Spleen (tissue), 11 donors: ENCODE data around the gene THNSL1. TPM values are rescaled to one million over a fixed set of nuclear protein-coding genes. Genes with fewer than 3 reads are reported as not detected.

Source experiments
- DNase-seq: peaks from one replicate; pipeline ENCODE4 v3.0.0-alpha.2; 2020
- H3K27ac ChIP-seq, 8 donors: fragments of 200-600 bp; sonication (generic) in 7 of 8; 1 replicate in 4 of 8; 2 replicates in 4 of 8; pipeline versions ENCODE4 v1.5.0 to v1.8.0; 2016 to 2021; ENCODE audit warnings: inconsistent platforms in 4 of 8, mild to moderate bottlenecking in 4 of 8, moderate library complexity in 1 of 8
- H3K27me3 ChIP-seq, 7 donors: fragments of 200-600 bp; sonication (generic) in 6 of 7; replicated peaks in 1 of 7; 1 replicate in 4 of 7; 2 replicates in 3 of 7; pipeline versions ENCODE4 v1.5.0 to v1.8.0; 2016 to 2021; ENCODE audit warnings: inconsistent platforms in 3 of 7, mild to moderate bottlenecking in 1 of 7
- H3K36me3 ChIP-seq, 6 donors: fragments of 200-600 bp; sonication (generic) in 5 of 6; 1 replicate in 4 of 6; 2 replicates in 2 of 6; pipeline versions ENCODE4 v1.5.0 to v1.8.0; 2016 to 2021; ENCODE audit warnings: inconsistent platforms in 2 of 6
- H3K4me1 ChIP-seq, 6 donors: fragments of 200-600 bp; sonication (generic) in 5 of 6; 1 replicate in 3 of 6; 2 replicates in 3 of 6; pipeline versions ENCODE4 v1.5.0 to v1.8.0; 2016 to 2021; ENCODE audit warnings: inconsistent platforms in 3 of 6
- H3K4me3 ChIP-seq, 8 donors: fragments of 200-600 bp; sonication (generic) in 7 of 8; 1 replicate in 4 of 8; 2 replicates in 4 of 8; pipeline versions ENCODE4 v1.5.0 to v1.8.0; 2016 to 2021; ENCODE audit warnings: inconsistent platforms in 4 of 8, mild to moderate bottlenecking in 4 of 8, moderate library complexity in 2 of 8
- H3K9me3 ChIP-seq, 8 donors: fragments of 200-600 bp; sonication (generic) in 7 of 8; 1 replicate in 4 of 8; 2 replicates in 4 of 8; pipeline versions ENCODE4 v1.5.0 to v1.8.0; 2016 to 2021; ENCODE audit warnings: inconsistent platforms in 4 of 8
- POLR2A ChIP-seq, 3 donors: fragments of 450-650 bp; IDR thresholded peaks; one replicate each; pipeline ENCODE4 v1.5.1; 2017; ENCODE audit warnings: antibody characterized with exemption in 3 of 3, mild to moderate bottlenecking in 1 of 3
- POLR2AphosphoS5 ChIP-seq, 3 donors: sonication (generic); formaldehyde crosslinking; IDR thresholded peaks; one replicate each; pipeline ENCODE4 v1.5.1; 2017; ENCODE audit warnings: antibody characterized with exemption in 3 of 3
- WGBS, 5 donors: extraction: QIAGEN DNeasy Blood & Tissue Kit in 3 of 5; methylation state at CpG; one replicate each; pipeline versions ENCODE4 v1.1.5 to v1.1.7; 2013 to 2018; 5-methylcytosine and 5-hydroxymethylcytosine counted together
- intact Hi-C: fragments of 100-400 bp; cut with DNase I; formaldehyde crosslinking; loops from one replicate; pipeline ENCODE4 v1.15.0; 2023; ENCODE audit warnings: low total_unique reads
- polyA plus RNA-seq, 3 donors: library from polyadenylated mRNA; stranded (reverse); fragments of 200-250 nt; gene quantifications; one replicate each; pipeline ENCODE4 v1.2.1, GENCODE V29; 2013
- total RNA-seq, 7 donors: library from RNA; depleted of rRNA in 3 of 7; stranded (reverse); fragments of >200 nt in 3 of 7; fragmentation: NEBNext Ultra II Directional in 4 of 7; extraction: Animal tissue kit (Norgen Biotek cat#: 25700) in 4 of 7; gene quantifications; one replicate each; pipeline versions ENCODE4 v1.1.0 to v1.2.1, GENCODE V29; 2016 to 2021
- TF ChIP-seq, protein P1 (sequence below), 11 experiments: fragments of 200-600 bp in 7 of 11; fragments of 450-650 bp in 4 of 11; sonication (generic) in 4 of 11; IDR thresholded peaks in 8 of 11; conservative IDR thresholded peaks in 3 of 11; 1 replicate in 7 of 11; 2 replicates in 4 of 11; pipeline versions ENCODE4 v1.4.0 to v1.8.0; 2016 to 2021; ENCODE audit warnings: antibody characterized with exemption in 11 of 11, inconsistent platforms in 4 of 11, mild to moderate bottlenecking in 1 of 11
- donor health status: healthy with polysubstance abuse.
- donor health status: DM: no; HTN: no; CAD: no; lungs with moderate emphysema.
- donor health status: DM: no; HTN: no; CAD: no.
- donor health status: Bipolar disorder and iron deficiency.
- donor health status: healthy.
- donor health status: DM: no; HTN: no; CAD: no.
- donor health status: DM: yes; HTN: yes; CAD: no.

The THNSL1 gene
- total and polyA plus RNA-seq, 10 donors = 1.5 to 4.3 (median 2.8) TPM

DNA sequence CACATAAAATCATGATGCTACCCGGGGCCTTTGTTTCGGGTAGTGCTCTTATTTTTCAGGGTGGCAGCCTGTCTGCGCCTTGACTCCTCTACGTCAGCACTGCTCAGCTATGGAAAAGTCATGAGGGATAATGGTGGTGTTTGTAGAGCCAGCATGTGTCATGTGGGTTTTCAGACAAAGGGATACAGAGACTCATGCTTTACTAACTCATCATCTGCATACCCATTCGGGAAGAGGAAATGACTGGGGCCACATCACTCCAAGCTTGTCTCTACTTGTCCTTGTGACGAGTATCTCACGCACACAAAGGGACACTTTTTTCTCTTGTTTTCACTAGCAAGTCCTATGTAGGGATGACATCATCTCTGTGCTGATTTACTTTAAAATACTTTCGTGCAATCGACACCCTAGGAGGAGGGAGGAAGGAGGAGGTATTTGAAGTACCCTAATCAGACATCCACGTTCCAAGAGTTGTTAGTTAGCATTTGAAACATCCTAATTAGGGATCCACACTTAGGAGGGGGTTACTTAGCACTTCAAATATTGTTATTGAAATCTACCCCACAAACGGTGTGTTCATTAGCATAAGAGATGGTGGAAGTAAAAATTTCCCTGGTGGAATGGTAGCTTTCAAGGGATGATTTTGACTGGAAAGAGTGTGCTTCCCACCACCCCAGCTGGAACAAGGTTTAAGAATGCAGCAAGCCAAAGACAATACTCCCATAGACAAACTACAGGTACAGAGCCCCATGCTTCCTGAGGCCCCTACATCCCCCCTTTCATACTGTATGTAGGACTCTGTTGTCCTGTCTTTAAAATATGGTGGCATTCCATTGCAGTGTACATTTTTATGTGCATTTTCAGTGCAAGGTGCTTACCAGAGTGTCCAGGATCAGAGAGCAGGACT, 52.0 kb downstream of the THNSL1 start:
- Histone ChIP-seq H3K4me3 (no peak overlapping the region), H3K36me3 (no peaks in the 10 kb centered on the region), H3K27me3 (no peaks in the 10 kb centered on the region), H3K9me3 (no peaks in the 10 kb centered on the region), H3K4me1 (no peaks in the 10 kb centered on the region), H3K27ac (no peak overlapping the region)
- DNase-seq = no peak
- intact Hi-C loops = no loop called here
- TF ChIP-seq POLR2A (IDR thresholded peaks at IDR 0.05) (no peak), POLR2AphosphoS5 (IDR thresholded peaks at IDR 0.05) (no peak)
- TF ChIP-seq, protein P1, sequence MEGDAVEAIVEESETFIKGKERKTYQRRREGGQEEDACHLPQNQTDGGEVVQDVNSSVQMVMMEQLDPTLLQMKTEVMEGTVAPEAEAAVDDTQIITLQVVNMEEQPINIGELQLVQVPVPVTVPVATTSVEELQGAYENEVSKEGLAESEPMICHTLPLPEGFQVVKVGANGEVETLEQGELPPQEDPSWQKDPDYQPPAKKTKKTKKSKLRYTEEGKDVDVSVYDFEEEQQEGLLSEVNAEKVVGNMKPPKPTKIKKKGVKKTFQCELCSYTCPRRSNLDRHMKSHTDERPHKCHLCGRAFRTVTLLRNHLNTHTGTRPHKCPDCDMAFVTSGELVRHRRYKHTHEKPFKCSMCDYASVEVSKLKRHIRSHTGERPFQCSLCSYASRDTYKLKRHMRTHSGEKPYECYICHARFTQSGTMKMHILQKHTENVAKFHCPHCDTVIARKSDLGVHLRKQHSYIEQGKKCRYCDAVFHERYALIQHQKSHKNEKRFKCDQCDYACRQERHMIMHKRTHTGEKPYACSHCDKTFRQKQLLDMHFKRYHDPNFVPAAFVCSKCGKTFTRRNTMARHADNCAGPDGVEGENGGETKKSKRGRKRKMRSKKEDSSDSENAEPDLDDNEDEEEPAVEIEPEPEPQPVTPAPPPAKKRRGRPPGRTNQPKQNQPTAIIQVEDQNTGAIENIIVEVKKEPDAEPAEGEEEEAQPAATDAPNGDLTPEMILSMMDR (IDR thresholded peaks at IDR 0.05 in 8 of 11, conservative IDR thresholded peaks at IDR 0.05 in 3 of 11) = no peak
- 69 to 86% (median 74%) methylated on average over 11 of the region's 11 CpGs for WGBS, 5 donors

DNA sequence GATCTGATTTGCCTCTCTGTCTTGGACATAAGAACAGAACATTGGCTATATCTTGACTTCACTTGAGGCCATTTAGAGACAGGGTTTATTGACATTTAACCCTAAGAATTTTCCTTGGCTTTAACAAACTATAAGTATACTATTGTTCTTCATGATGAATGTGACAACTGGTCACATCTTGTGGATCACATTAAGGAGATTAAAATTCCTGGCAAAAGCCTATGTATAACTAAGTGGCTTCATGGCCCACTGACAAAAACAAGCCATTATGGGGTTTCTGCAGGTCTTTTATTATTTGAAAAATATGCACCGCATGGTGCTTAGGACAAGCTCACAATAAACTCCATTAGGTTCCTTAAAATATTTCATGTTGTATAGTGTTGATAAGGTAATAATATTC, 54.8 kb downstream of the THNSL1 start:
- peaks cover 0 to 3% (median 0%) of the 10 kb centered on the region in 7 donors for H3K27me3 ChIP-seq
- no peak overlapping the region for H3K27ac ChIP-seq
- WGBS, 5 donors = 91 to 100% (median 97%) methylated on average over 1 of the region's 1 CpG
- no peak for DNase-seq
- H3K4me3 ChIP-seq = no peak overlapping the region
- TF ChIP-seq POLR2AphosphoS5 (IDR thresholded peaks at IDR 0.05) = no peak
- no peak for TF ChIP-seq POLR2A (IDR thresholded peaks at IDR 0.05)
- TF ChIP-seq, protein P1 (IDR thresholded peaks at IDR 0.05 in 8 of 11, conservative IDR thresholded peaks at IDR 0.05 in 3 of 11) = no peak
- intact Hi-C loops = no loop called here
- H3K36me3 ChIP-seq = no peaks in the 10 kb centered on the region
- H3K4me1 ChIP-seq = no peaks in the 10 kb centered on the region
- H3K9me3 ChIP-seq = no peaks in the 10 kb centered on the region

DNA sequence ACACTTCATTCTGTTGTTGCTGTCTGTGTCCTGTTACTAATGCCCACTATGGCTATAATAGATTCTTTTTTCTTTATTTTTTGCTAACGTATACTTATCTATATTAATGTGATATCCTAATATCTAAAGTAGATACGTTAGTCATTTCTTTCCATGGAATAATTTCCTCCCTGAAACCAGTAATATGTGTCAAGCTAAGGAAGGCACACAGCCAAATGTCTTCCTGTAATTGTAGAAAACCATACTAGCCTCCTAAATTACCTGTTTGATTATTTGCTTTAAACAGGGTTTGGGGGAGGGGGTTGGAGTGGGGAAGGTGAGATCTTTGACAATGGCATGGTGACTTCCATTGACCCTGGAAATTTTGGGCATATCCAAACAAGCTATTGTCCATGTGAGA, 56.4 kb downstream of the THNSL1 start:
- WGBS, 5 donors = 56 to 76% (median 60%) methylated on average over 2 of the region's 2 CpGs
- H3K4me1 ChIP-seq = no peaks in the 10 kb centered on the region
- H3K4me3 ChIP-seq = no peak overlapping the region
- peaks cover 0 to 3% (median 0%) of the 10 kb centered on the region in 7 donors for H3K27me3 ChIP-seq
- no peak for DNase-seq
- no peaks in the 10 kb centered on the region for H3K36me3 ChIP-seq
- no peak overlapping the region for H3K27ac ChIP-seq
- TF ChIP-seq, protein P1 (IDR thresholded peaks at IDR 0.05 in 8 of 11, conservative IDR thresholded peaks at IDR 0.05 in 3 of 11) = no peak
- TF ChIP-seq POLR2A (IDR thresholded peaks at IDR 0.05) = no peak
- TF ChIP-seq POLR2AphosphoS5 (IDR thresholded peaks at IDR 0.05) = no peak
- H3K9me3 ChIP-seq = no peaks in the 10 kb centered on the region
- intact Hi-C loops = no loop called here

DNA sequence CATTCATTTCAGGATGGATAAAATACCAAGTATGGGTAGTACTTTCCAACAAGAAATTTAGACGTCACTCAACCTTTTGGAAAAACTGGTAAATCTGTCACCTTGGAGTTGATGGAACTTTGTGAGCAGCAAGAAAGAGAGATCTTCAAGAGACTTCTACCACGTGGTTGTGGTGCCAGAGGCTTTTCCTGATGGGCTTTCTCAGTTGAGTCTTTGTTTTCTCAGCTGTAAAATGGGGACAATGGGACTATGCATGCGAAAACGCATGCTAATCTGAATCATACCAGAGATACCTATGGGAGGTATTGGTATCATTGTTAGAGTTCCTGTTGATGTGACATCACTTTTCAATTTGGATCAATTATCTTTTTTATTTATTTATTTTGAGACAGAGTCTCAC, 59.4 kb downstream of the THNSL1 start:
- no peak for DNase-seq
- H3K27me3 ChIP-seq = peaks cover 0 to 3% (median 0%) of the 10 kb centered on the region in 7 donors
- TF ChIP-seq POLR2A (IDR thresholded peaks at IDR 0.05) = no peak
- H3K9me3 ChIP-seq = no peaks in the 10 kb centered on the region
- H3K4me3 ChIP-seq = no peak overlapping the region
- peaks cover 0 to 3% (median 0%) of the 10 kb centered on the region in 6 donors for H3K4me1 ChIP-seq
- intact Hi-C loops = no loop called here
- no peaks in the 10 kb centered on the region for H3K36me3 ChIP-seq
- no peak overlapping the region for H3K27ac ChIP-seq
- WGBS, 5 donors = 82 to 90% (median 83%) methylated on average over 4 of the region's 4 CpGs

Other genes starting within 250 kb of the THNSL1 start
- gene PRTFDC1, start 64.0 kb upstream of the THNSL1 start, total RNA-seq = 1 to 10 TPM in 6 of 7 donors, under 1 TPM in 1; 0.85 to 3.8 (median 2.9) TPM
- 1 to 10 TPM; 1.7 to 3.1 (median 2.3) TPM for gene PRTFDC1, start 64.0 kb upstream of the THNSL1 start, polyA plus RNA-seq
- gene ENKUR, start 454 bp upstream of the THNSL1 start, total RNA-seq = 1 to 10 TPM in 1 of 7 donors, under 1 TPM in 3, not detected in 3; 0.32 to 1.1 (median 0.59) TPM
- gene ENKUR, start 454 bp upstream of the THNSL1 start, polyA plus RNA-seq = under 1 TPM; 0.03 to 0.22 (median 0.15) TPM
- under 1 TPM; 0.07 to 0.79 (median 0.39) TPM for gene GPR158, start 158.4 kb downstream of the THNSL1 start, total RNA-seq
- gene GPR158, start 158.4 kb downstream of the THNSL1 start, polyA plus RNA-seq = under 1 TPM; 0.03 to 0.09 (median 0.06) TPM